Endodermal cell (in vitro differentiated cells): ENCODE data around the gene ZSWIM4. TPM values are rescaled to one million over a fixed set of nuclear protein-coding genes. Genes with fewer than 3 reads are reported as not detected.

Experiments used
- DNase-seq: peaks from one replicate; pipeline ENCODE4 v3.0.0-alpha.2; 2017
- H3K27ac ChIP-seq: 2 replicates; pipeline ENCODE4 v1.5.1; 2013; ENCODE audit warnings: mild to moderate bottlenecking, low read depth, low read length, moderate library complexity
- H3K27me3 ChIP-seq: 2 replicates; pipeline ENCODE4 v1.6.1; 2013; ENCODE audit warnings: mild to moderate bottlenecking, low read length, moderate library complexity; ENCODE audit not compliant: insufficient read depth, control insufficient read depth, poor library complexity, severe bottlenecking
- H3K36me3 ChIP-seq: 2 replicates; pipeline ENCODE4 v1.7.0; 2013; ENCODE audit warnings: mild to moderate bottlenecking, low read length, moderate library complexity; ENCODE audit not compliant: control insufficient read depth, insufficient read depth
- H3K4me1 ChIP-seq: one replicate; pipeline ENCODE4 v1.7.0; 2013; ENCODE audit warnings: low read length; ENCODE audit not compliant: control insufficient read depth, insufficient read depth
- H3K4me3 ChIP-seq: 2 replicates; pipeline ENCODE4 v1.5.1; 2013; ENCODE audit warnings: mild to moderate bottlenecking, low read length, moderate library complexity
- H3K9ac ChIP-seq: 2 replicates; pipeline ENCODE4 v1.6.1; 2013; ENCODE audit warnings: mild to moderate bottlenecking, low read length, moderate library complexity; ENCODE audit not compliant: poor library complexity, severe bottlenecking; ENCODE audit errors: extremely low read depth
- H3K9me3 ChIP-seq: 2 replicates; pipeline ENCODE4 v1.6.1; 2013; ENCODE audit warnings: mild to moderate bottlenecking, low read length, moderate library complexity; ENCODE audit not compliant: control insufficient read depth
- H3K27ac Mint-ChIP-seq: 2 replicates; pipeline ENCODE4 v1.8.0; 2020; ENCODE audit warnings: mixed read lengths
- H3K27me3 Mint-ChIP-seq: 2 replicates; pipeline ENCODE4 v1.8.0; 2021; ENCODE audit warnings: mild to moderate bottlenecking, mixed read lengths; ENCODE audit not compliant: insufficient read depth
- H3K36me3 Mint-ChIP-seq: 2 replicates; pipeline ENCODE4 v1.8.0; 2020; ENCODE audit warnings: low read depth, mixed read lengths
- H3K4me1 Mint-ChIP-seq: 2 replicates; pipeline ENCODE4 v1.8.0; 2020; ENCODE audit warnings: mixed read lengths
- H3K4me3 Mint-ChIP-seq: 2 replicates; pipeline ENCODE4 v1.8.0; 2020; ENCODE audit warnings: mild to moderate bottlenecking, moderate library complexity, mixed read lengths
- H3K9me3 Mint-ChIP-seq: 2 replicates; pipeline ENCODE4 v1.8.0; 2020; ENCODE audit warnings: mild to moderate bottlenecking, mixed read lengths
- CTCF ChIP-seq: fragments of 200-600 bp; sonication (generic); conservative IDR thresholded peaks from 2 replicates; pipeline ENCODE4 v1.5.0; 2021; ENCODE audit warnings: antibody characterized with exemption, mild to moderate bottlenecking
- WGBS, 2 experiments: methylation state at CpG; one replicate each; pipeline versions ENCODE4 v1.1.5 to v1.1.7; 2013; ENCODE audit warnings: missing lambda C conversion rate in 2 of 2, mixed read lengths in 1 of 2; ENCODE audit not compliant: insufficient coverage in 1 of 2, insufficient read length in 1 of 2; 5-methylcytosine and 5-hydroxymethylcytosine counted together
- total RNA-seq, 2 donors: library from RNA; stranded (reverse); fragmentation: NEBNext Ultra II Directional in 1 of 2; extraction: Animal tissue kit (Norgen Biotek cat#: 25700) in 1 of 2; gene quantifications; 2 replicates in 1 of 2; 3 replicates in 1 of 2; pipeline ENCODE4 v1.2.1, GENCODE V29; 2021

The ZSWIM4 gene
- total RNA-seq, 2 donors from 2014 or later = 30.0 to 41.9 TPM

DNA sequence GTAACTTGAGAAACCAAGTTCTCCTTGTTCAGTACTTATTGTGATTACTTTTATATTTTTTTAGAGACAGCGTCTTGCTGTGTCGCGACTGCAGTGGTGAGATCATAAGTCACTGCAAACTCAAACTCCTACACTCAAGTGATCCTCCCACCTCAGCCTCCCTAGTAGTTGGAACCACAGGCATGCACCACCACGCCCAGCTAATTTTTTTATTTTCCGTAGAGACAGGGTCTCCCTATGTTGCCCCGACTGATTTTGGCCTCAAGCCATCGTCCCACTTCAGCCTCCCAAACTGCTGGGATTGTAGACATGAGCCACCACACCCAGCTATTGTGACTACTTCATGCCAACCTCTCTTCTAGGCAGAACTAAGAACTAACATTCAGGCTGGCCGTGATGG, 12.7 kb upstream of the ZSWIM4 start:
- DNase-seq = no peak
- H3K4me3 ChIP-seq = no peak overlapping the region
- peaks cover 6% of the 10 kb centered on the region for H3K9me3 ChIP-seq
- Mint-ChIP-seq H3K27me3 (peaks cover 2% of the 10 kb centered on the region), H3K4me1 (peaks cover 18% of the 10 kb centered on the region), H3K36me3 (peaks cover 24% of the 10 kb centered on the region), H3K9me3 (no peaks in the 10 kb centered on the region), H3K27ac (peak overlapping the region; percentile 44), H3K4me3 (no peak overlapping the region)
- WGBS, 2 experiments = 93% methylated on average over 8 of the region's 8 CpGs
- no peaks in the 10 kb centered on the region for H3K4me1 ChIP-seq
- H3K36me3 ChIP-seq = peaks cover 21% of the 10 kb centered on the region
- no peak overlapping the region for H3K27ac ChIP-seq
- TF ChIP-seq CTCF = no peak
- no peaks in the 10 kb centered on the region for H3K27me3 ChIP-seq
- H3K9ac ChIP-seq = no peak overlapping the region

DNA sequence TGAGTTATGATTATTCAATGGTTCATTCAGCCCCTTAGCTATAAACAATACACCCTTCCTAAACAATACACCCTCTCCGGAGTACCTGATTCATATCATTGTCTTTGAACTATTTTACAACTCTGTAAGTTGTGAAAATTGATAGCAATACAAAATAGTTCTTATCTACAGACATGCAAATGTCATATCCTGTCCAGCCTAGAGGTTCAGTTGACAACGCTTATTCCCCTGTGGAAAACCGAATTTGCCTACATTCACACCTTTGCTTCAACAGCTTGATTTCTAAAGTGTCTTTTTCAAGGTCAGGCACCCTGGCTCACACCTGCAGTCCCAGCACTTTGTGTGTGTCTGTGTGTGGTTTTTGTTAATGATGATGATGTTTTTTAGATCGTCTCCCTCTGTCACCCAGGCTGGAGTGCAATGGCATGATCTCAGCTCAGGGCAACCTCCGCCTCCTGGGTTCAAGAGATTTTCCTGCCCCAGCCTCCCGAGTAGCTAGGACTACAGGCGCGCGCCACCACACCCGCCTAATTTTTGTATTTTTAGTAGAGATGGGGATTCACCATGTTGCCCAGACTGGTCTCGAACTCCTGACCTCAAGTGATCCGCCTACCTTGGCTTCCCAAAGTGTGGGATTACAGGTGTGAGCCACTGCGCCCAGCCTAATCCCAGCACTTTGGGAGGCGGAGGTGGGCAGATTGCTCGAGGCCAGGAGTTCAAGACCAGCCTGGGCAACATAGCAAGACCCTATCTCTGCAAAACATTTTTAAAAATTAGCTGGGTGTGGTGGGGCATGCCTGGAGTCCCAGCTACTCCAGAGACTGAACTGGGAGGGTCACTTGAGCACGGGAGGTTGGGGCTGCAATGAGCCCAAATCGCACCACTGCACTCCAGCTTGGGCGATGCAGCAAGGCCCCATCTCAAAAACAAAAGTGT, 11.4 kb upstream of the ZSWIM4 start:
- peaks cover 11% of the 10 kb centered on the region for H3K36me3 Mint-ChIP-seq
- H3K27me3 Mint-ChIP-seq = peaks cover 2% of the 10 kb centered on the region
- no peak for TF ChIP-seq CTCF
- no peaks in the 10 kb centered on the region for H3K9me3 Mint-ChIP-seq
- Histone ChIP-seq H3K27ac (peak overlapping the region; percentile 5), H3K4me3 (no peak overlapping the region), H3K4me1 (no peaks in the 10 kb centered on the region), H3K9me3 (peaks cover 6% of the 10 kb centered on the region), H3K27me3 (no peaks in the 10 kb centered on the region), H3K36me3 (peaks cover 9% of the 10 kb centered on the region), H3K9ac (no peak overlapping the region)
- H3K27ac Mint-ChIP-seq = no peak overlapping the region
- H3K4me1 Mint-ChIP-seq = peaks cover 18% of the 10 kb centered on the region
- DNase-seq = no peak
- WGBS, 2 experiments = 87 to 94% methylated on average over 15 to 18 of the region's 18 CpGs
- no peak overlapping the region for H3K4me3 Mint-ChIP-seq

DNA sequence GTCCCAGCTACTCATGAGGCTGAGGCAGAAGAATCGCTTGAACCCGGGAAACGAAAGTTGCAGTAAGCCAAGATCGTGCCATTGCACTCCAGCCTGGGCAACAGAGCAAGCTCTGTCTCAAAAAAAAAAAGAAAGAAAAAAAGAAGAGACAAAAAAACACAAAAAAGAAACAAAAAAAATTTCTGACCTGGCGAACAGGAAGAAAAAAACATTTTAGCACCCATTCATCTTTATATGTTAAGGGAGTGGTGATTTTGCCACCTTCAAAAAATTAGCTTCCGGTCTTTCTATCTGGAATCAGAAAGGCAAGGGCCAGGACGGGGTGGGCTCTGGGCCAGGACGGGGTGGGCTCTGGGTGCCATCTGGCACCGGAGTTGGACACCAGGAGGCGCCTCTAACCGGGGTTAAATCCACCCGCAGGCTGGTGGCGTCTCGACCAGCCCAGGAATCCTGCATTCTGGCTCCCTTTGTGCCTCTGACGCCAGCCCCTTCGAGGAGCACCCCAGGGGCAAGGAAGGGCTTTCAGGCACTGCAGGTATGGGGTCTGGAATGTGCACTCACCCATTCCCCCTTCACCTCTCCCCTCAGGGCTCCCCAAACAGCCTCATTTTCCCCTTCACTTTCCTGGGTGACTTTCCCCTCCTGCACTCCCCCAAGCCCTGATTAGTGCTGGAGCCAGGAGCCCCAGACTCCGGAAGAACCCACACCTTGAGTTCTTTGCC, 10.4 kb upstream of the ZSWIM4 start:
- Histone ChIP-seq H3K27ac (peak overlapping the region; percentile 29), H3K9ac (no peak overlapping the region), H3K9me3 (no peaks in the 10 kb centered on the region), H3K4me3 (no peak overlapping the region), H3K27me3 (no peaks in the 10 kb centered on the region), H3K4me1 (no peaks in the 10 kb centered on the region), H3K36me3 (no peaks in the 10 kb centered on the region)
- 50 to 70% methylated on average over 7 to 16 of the region's 17 CpGs for WGBS, 2 experiments
- TF ChIP-seq CTCF = peak; percentile 91
- Mint-ChIP-seq H3K27ac (peak overlapping the region; percentile 73), H3K27me3 (peaks cover 2% of the 10 kb centered on the region), H3K4me1 (peaks cover 18% of the 10 kb centered on the region), H3K4me3 (no peak overlapping the region), H3K9me3 (no peaks in the 10 kb centered on the region), H3K36me3 (peaks cover under 1% of the 10 kb centered on the region)
- DNase-seq = peak; percentile 92
